HCT116 (cell line): ENCODE results near the gene AKAP14.

Source experiments
- POLR2A ChIP-seq: IDR thresholded peaks from 2 replicates; pipeline ENCODE4 v1.7.0; 2011; ENCODE audit warnings: borderline replicate concordance; ENCODE audit not compliant: insufficient read depth, insufficient read length; ENCODE audit errors: extremely low read depth
- TF ChIP-seq, protein P1 (sequence below), 3 experiments: fragments of 200-600 bp in 1 of 3; sonication (generic) in 1 of 3; IDR thresholded peaks in 2 of 3; conservative IDR thresholded peaks in 1 of 3; 2 replicates each; pipeline ENCODE4 v1.5.1; 2012 to 2017; ENCODE audit warnings: low read depth in 2 of 3, low read length in 2 of 3, antibody characterized with exemption in 1 of 3, borderline replicate concordance in 1 of 3, control low read depth in 1 of 3, mild to moderate bottlenecking in 1 of 3, mixed read lengths in 1 of 3, mixed run types in 1 of 3, moderate library complexity in 1 of 3; ENCODE audit not compliant: insufficient read depth in 1 of 3

DNA sequence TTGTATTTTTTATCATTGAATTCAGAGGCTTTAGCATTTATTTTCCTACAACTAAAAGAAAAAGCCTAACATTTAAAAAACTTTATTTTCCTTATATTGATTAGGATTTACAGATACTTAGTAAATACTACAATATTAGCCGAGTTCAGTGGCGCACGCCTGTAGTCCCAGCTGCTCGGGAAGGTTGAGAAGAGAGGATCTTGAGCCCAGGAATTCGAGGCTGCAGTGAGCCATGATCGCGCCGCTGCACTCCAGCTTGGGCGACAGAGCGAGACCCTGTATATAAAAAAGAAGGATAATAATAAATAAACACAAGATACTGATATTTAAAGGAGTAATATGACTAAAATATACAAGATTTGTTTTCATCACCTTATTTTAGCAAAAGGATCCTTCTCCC, 42.2 kb upstream of the AKAP14 start:
- TF ChIP-seq, protein P1, sequence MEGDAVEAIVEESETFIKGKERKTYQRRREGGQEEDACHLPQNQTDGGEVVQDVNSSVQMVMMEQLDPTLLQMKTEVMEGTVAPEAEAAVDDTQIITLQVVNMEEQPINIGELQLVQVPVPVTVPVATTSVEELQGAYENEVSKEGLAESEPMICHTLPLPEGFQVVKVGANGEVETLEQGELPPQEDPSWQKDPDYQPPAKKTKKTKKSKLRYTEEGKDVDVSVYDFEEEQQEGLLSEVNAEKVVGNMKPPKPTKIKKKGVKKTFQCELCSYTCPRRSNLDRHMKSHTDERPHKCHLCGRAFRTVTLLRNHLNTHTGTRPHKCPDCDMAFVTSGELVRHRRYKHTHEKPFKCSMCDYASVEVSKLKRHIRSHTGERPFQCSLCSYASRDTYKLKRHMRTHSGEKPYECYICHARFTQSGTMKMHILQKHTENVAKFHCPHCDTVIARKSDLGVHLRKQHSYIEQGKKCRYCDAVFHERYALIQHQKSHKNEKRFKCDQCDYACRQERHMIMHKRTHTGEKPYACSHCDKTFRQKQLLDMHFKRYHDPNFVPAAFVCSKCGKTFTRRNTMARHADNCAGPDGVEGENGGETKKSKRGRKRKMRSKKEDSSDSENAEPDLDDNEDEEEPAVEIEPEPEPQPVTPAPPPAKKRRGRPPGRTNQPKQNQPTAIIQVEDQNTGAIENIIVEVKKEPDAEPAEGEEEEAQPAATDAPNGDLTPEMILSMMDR (IDR thresholded peaks at IDR 0.05 in 2 of 3, conservative IDR thresholded peaks at IDR 0.05 in 1 of 3; ENCODE audit: borderline replicate concordance in 1 of 3, insufficient read depth in 1 of 3, low read depth in 2 of 3, low read length in 2 of 3): no peak
- TF ChIP-seq POLR2A: no peak
